ENCODE data around the gene HOMER3.
"Not testable (repeated sequence)": the region's sequence is repeated elsewhere in the genome, so short reads cannot be mapped to it uniquely, and the experiment has no call there.

The HOMER3 gene

GRCh38 chr19:18952364-18953003 is 11.5 kb upstream of the HOMER3 start:
- not testable (repeated sequence) for DNase-seq

- DNase-seq: no peak
Observed at GRCh38 chr19:18951721-18952281, 10.8 kb upstream of the HOMER3 start.

- no peak for DNase-seq
Observed at GRCh38 chr19:18949858-18950257, 8.8 kb upstream of the HOMER3 start.

- DNase-seq: no peak
Observed at GRCh38 chr19:18948976-18949356, 7.9 kb upstream of the HOMER3 start.

- DNase-seq: no peak
Observed at GRCh38 chr19:18948075-18948975, 7.3 kb upstream of the HOMER3 start.

GRCh38 chr19:18946918-18947317 is 5.9 kb upstream of the HOMER3 start:
- DNase-seq: no peak

GRCh38 chr19:18946335-18946734 is 5.3 kb upstream of the HOMER3 start:
- DNase-seq: no peak

- no peak for DNase-seq
Observed at GRCh38 chr19:18945297-18945696, 4.3 kb upstream of the HOMER3 start.

- DNase-seq: no peak
Observed at GRCh38 chr19:18943465-18943864, 2.4 kb upstream of the HOMER3 start.

GRCh38 chr19:18942692-18943091 is 1.7 kb upstream of the HOMER3 start:
- no peak for DNase-seq

- no peak for DNase-seq
Observed at GRCh38 chr19:18941628-18942354, 774 bp upstream of the HOMER3 start.

- DNase-seq: no peak
Observed at GRCh38 chr19:18939922-18940768, 872 bp downstream of the HOMER3 start.

GRCh38 chr19:18939163-18939562 is 1.9 kb downstream of the HOMER3 start:
- DNase-seq: no peak

- DNase-seq: no peak
Observed at GRCh38 chr19:18933297-18933696, 7.7 kb downstream of the HOMER3 start.

- DNase-seq: peak; percentile 25
Observed at GRCh38 chr19:18932216-18932841, 8.7 kb downstream of the HOMER3 start.

GRCh38 chr19:18931316-18932162 is 9.5 kb downstream of the HOMER3 start:
- DNase-seq: no peak

- no peak for DNase-seq
Observed at GRCh38 chr19:18929311-18929710, 11.7 kb downstream of the HOMER3 start.

GRCh38 chr19:18928018-18928805 is 12.8 kb downstream of the HOMER3 start:
- no peak for DNase-seq

- no peak for DNase-seq
Observed at GRCh38 chr19:18924684-18925213, 16.3 kb downstream of the HOMER3 start.

Measured in NCI-H748 treated with DMSO at 0.1 percent for 48 hours (cell line).